ENCODE measurements around the gene SCUBE3. TPM values are rescaled to one million over a fixed set of nuclear protein-coding genes. Genes with fewer than 3 reads are reported as not detected.

The SCUBE3 gene
- total RNA-seq, 1 donor from 2014 or later = 0.25 TPM

DNA sequence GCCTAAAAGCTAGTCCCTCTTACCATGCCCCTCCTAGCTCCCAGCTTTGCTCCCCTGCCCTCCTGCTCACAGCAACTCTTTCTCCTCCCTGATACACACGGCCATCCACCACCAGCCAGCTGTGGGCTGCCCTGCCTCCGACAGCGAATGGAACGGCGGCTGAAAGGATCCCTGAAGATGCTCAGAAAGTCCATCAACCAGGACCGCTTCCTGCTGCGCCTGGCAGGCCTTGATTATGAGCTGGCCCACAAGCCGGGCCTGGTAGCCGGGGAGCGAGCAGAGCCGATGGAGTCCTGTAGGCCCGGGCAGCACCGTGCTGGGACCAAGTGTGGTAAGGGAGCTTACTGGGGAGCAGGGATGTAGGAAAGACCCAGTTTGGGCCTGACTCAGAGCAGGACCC lies 29.1 kb downstream of the SCUBE3 start:
- peaks cover 6% of the 10 kb centered on the region for H3K36me3 Mint-ChIP-seq (ENCODE audit: unreplicated experiment)

DNA sequence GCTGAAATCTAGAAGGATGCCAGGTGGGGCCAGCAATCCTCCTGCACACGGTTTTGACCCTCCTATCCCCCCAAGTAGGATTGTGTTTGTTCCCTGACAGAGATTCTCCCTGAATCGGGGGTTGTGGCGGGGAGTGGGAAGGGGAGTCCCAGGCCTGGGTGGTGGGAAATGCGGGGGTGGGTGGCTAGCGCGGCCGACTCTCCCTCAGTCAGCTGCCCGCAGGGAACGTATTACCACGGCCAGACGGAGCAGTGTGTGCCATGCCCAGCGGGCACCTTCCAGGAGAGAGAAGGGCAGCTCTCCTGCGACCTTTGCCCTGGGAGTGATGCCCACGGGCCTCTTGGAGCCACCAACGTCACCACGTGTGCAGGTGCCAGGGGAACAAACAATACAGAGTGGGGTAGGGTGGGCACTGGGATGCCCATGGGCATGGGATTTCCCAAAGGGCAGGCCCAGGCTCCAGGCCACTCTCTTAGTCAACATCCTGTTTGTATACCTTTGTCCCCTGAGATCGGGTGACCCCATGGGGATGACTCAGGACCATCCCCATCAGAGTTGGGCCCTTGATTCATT lies 29.7 kb downstream of the SCUBE3 start:
- Mint-ChIP-seq H3K4me1 (ENCODE audit: low read depth, unreplicated experiment) (peaks cover 15% of the 10 kb centered on the region), H3K27me3 (ENCODE audit: unreplicated experiment) (peaks cover 5% of the 10 kb centered on the region), H3K9me3 (ENCODE audit: unreplicated experiment) (peaks cover 6% of the 10 kb centered on the region), H3K36me3 (ENCODE audit: unreplicated experiment) (peaks cover 6% of the 10 kb centered on the region), H3K27ac (ENCODE audit: unreplicated experiment) (no peak overlapping the region), H3K4me3 (ENCODE audit: unreplicated experiment) (no peak overlapping the region)
- TF ChIP-seq, protein P1, sequence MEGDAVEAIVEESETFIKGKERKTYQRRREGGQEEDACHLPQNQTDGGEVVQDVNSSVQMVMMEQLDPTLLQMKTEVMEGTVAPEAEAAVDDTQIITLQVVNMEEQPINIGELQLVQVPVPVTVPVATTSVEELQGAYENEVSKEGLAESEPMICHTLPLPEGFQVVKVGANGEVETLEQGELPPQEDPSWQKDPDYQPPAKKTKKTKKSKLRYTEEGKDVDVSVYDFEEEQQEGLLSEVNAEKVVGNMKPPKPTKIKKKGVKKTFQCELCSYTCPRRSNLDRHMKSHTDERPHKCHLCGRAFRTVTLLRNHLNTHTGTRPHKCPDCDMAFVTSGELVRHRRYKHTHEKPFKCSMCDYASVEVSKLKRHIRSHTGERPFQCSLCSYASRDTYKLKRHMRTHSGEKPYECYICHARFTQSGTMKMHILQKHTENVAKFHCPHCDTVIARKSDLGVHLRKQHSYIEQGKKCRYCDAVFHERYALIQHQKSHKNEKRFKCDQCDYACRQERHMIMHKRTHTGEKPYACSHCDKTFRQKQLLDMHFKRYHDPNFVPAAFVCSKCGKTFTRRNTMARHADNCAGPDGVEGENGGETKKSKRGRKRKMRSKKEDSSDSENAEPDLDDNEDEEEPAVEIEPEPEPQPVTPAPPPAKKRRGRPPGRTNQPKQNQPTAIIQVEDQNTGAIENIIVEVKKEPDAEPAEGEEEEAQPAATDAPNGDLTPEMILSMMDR (IDR thresholded peaks at IDR 0.05; ENCODE audit: partially characterized antibody, unreplicated experiment) = no peak
- DNase-seq = no peak

More for the DNA sequence above, 29.1 kb downstream of the SCUBE3 start:
- peaks cover 6% of the 10 kb centered on the region for H3K9me3 Mint-ChIP-seq (ENCODE audit: unreplicated experiment)
- TF ChIP-seq, protein P1 (IDR thresholded peaks at IDR 0.05; ENCODE audit: partially characterized antibody, unreplicated experiment) = no peak
- no peak for DNase-seq
- no peak overlapping the region for H3K27ac Mint-ChIP-seq (ENCODE audit: unreplicated experiment)
- H3K4me3 Mint-ChIP-seq (ENCODE audit: unreplicated experiment) = no peak overlapping the region
- H3K27me3 Mint-ChIP-seq (ENCODE audit: unreplicated experiment) = peaks cover 5% of the 10 kb centered on the region
- peaks cover 17% of the 10 kb centered on the region for H3K4me1 Mint-ChIP-seq (ENCODE audit: low read depth, unreplicated experiment)

DNA sequence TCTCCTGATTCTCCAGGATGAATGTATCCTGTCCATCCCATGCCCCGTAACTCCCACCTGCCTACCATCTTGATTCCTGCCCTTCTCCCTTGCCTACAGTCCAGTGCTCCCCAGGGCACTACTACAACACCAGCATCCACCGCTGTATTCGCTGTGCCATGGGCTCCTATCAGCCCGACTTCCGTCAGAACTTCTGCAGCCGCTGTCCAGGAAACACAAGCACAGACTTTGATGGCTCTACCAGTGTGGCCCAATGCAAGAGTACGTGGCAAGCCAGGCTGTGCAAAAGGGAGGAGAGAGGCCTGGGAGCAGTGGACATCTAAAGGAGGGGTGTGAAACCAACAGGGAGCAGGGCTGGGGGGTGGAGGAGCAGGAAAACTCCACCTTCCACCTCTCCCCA lies 30.8 kb downstream of the SCUBE3 start:
- Mint-ChIP-seq H3K27ac (ENCODE audit: unreplicated experiment) (no peak overlapping the region), H3K4me3 (ENCODE audit: unreplicated experiment) (no peak overlapping the region), H3K27me3 (ENCODE audit: unreplicated experiment) (peaks cover 5% of the 10 kb centered on the region), H3K4me1 (ENCODE audit: low read depth, unreplicated experiment) (peaks cover 15% of the 10 kb centered on the region), H3K36me3 (ENCODE audit: unreplicated experiment) (peaks cover 6% of the 10 kb centered on the region), H3K9me3 (ENCODE audit: unreplicated experiment) (peaks cover 6% of the 10 kb centered on the region)
- DNase-seq = no peak
- TF ChIP-seq, protein P1 (IDR thresholded peaks at IDR 0.05; ENCODE audit: partially characterized antibody, unreplicated experiment) = no peak

DNA sequence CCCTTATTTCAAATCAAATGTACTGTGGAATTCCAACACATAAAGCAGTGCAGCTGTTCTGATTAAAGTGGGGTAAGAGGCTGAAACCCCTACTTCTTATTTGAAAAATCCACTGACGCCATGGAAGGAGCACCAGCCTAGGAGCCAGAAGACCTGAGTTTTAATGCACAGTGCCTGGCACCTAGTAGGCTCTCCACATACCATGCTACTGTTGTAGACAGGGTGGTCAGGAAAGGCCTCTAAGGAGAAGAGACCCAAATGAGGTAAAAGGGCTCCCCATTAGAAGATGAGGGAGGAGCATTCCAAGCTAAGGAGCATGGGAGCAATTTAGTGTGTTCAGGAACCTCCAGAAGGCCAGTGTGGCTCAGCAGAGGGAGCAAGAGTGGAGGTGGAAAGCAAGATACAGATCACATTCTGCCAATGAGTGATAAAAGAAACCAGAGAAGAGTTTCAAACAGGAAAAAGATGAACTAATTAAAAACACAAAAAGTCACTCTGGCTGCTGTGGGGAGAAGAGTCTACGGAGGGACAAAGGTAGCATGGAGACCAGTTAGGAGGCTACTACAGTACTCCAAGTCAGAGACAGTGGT lies 34.0 kb downstream of the SCUBE3 start:
- Mint-ChIP-seq H3K27me3 (ENCODE audit: unreplicated experiment) (no peaks in the 10 kb centered on the region), H3K4me1 (ENCODE audit: low read depth, unreplicated experiment) (peaks cover 8% of the 10 kb centered on the region), H3K9me3 (ENCODE audit: unreplicated experiment) (peaks cover 7% of the 10 kb centered on the region), H3K27ac (ENCODE audit: unreplicated experiment) (no peak overlapping the region), H3K4me3 (ENCODE audit: unreplicated experiment) (no peak overlapping the region), H3K36me3 (ENCODE audit: unreplicated experiment) (peaks cover 6% of the 10 kb centered on the region)
- DNase-seq = no peak
- TF ChIP-seq, protein P1 (IDR thresholded peaks at IDR 0.05; ENCODE audit: partially characterized antibody, unreplicated experiment) = no peak

DNA sequence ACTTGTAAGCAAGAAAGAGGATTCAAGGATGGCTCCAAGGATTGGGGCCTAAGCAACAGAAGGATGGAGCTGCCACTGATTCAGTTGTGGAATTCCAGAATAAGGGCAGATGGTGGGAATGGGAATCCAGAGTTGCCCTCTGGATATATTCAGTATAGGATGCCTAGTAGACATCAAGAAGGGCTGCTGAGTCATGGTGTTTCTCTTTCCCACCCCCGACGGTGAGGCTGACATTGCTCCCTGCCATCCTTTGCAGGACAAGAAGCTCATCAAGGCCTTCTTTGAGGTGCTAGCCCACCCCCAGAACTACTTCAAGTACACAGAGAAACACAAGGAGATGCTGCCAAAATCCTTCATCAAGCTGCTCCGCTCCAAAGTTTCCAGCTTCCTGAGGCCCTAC lies 34.5 kb downstream of the SCUBE3 start:
- peaks cover 7% of the 10 kb centered on the region for H3K9me3 Mint-ChIP-seq (ENCODE audit: unreplicated experiment)
- H3K4me3 Mint-ChIP-seq (ENCODE audit: unreplicated experiment) = no peak overlapping the region

More for the DNA sequence above, 34.5 kb downstream of the SCUBE3 start:
- Mint-ChIP-seq H3K27ac (ENCODE audit: unreplicated experiment) (no peak overlapping the region), H3K36me3 (ENCODE audit: unreplicated experiment) (peaks cover 6% of the 10 kb centered on the region), H3K27me3 (ENCODE audit: unreplicated experiment) (no peaks in the 10 kb centered on the region), H3K4me1 (ENCODE audit: low read depth, unreplicated experiment) (peaks cover 8% of the 10 kb centered on the region)
- TF ChIP-seq, protein P1 (IDR thresholded peaks at IDR 0.05; ENCODE audit: partially characterized antibody, unreplicated experiment) = no peak
- DNase-seq = no peak
